Endothelial cell of umbilical vein (primary cell): ENCODE measurements around the gene LRRC74B. TPM values are rescaled to one million over a fixed set of nuclear protein-coding genes. Genes with fewer than 3 reads are reported as not detected.

ENCODE experiments used
- BruUV-seq: library from RNA; stranded (reverse); fragments of 400-500 nt; replicated peaks from 2 replicates; lab custom pipeline; 2021; lab: Mats Ljungman, UMichigan
- CTCF ChIA-PET: fragments of 300-600, 350-600 bp; sonication (Branson Sonifier 250); formaldehyde crosslinking; loops from one replicate; lab custom pipeline; 2021; ENCODE audit warnings: antibody characterized with exemption, inconsistent platforms; lab: Charles Lee
- POLR2A ChIA-PET: fragments of 300-600, 350-600 bp; sonication (Branson Sonifier 250); formaldehyde crosslinking; loops from one replicate; lab custom pipeline; 2021; ENCODE audit warnings: antibody characterized with exemption, inconsistent platforms; lab: Charles Lee
- DNase-seq: peaks from one replicate; pipeline ENCODE4 v3.0.0-alpha.2; 2011; ENCODE audit warnings: low read depth, low spot score
- FAIRE-seq: peaks from 2 replicates; lab custom pipeline; 2011; peaks lifted over from hg19 to GRCh38; lab: Jason Lieb, UNC
- H2AFZ ChIP-seq: 2 replicates; pipeline ENCODE4 v1.6.0; 2012; ENCODE audit warnings: low read depth, low read length, control low read depth, inconsistent platforms
- H3K27ac ChIP-seq: 2 replicates; pipeline ENCODE4 v1.5.1; 2011; ENCODE audit warnings: low read depth, mild to moderate bottlenecking, control low read depth, low read length, moderate library complexity; ENCODE audit not compliant: insufficient read depth
- H3K27me3 ChIP-seq, 2 experiments: 2 replicates each; pipeline versions ENCODE4 v1.6.0 to v1.6.1; 2011; ENCODE audit warnings: low read length in 2 of 2, mixed read lengths in 1 of 2; ENCODE audit not compliant: control insufficient read depth in 2 of 2, insufficient read depth in 2 of 2
- H3K36me3 ChIP-seq, 2 experiments: 2 replicates in 1 of 2; 3 replicates in 1 of 2; pipeline ENCODE4 v1.5.1; 2011; ENCODE audit warnings: low read length in 2 of 2, mild to moderate bottlenecking in 1 of 2, moderate library complexity in 1 of 2; ENCODE audit not compliant: control insufficient read depth in 2 of 2, insufficient read depth in 2 of 2; ENCODE audit errors: extremely low read depth in 1 of 2
- H3K4me1 ChIP-seq: 3 replicates; pipeline ENCODE4 v1.5.1; 2011; ENCODE audit warnings: mild to moderate bottlenecking, low read length; ENCODE audit not compliant: control insufficient read depth, insufficient read depth; ENCODE audit errors: extremely low read depth
- H3K4me2 ChIP-seq: 2 replicates; pipeline ENCODE4 v1.6.1; 2011; ENCODE audit warnings: low read length, control low read depth, mixed read lengths; ENCODE audit not compliant: insufficient read depth
- H3K4me3 ChIP-seq, 3 experiments: fragments of 200-600 bp in 1 of 3; sonication (generic), shearing (Covaris generic) in 1 of 3; replicated peaks in 1 of 3; 2 replicates each; pipeline ENCODE4 v1.5.1; 2011 to 2016; ENCODE audit warnings: control low read depth in 3 of 3, low read length in 3 of 3, mild to moderate bottlenecking in 2 of 3, inconsistent platforms in 1 of 3, low read depth in 1 of 3, moderate library complexity in 1 of 3; ENCODE audit not compliant: insufficient read depth in 1 of 3
- H3K79me2 ChIP-seq: 2 replicates; pipeline ENCODE4 v1.6.0; 2012; ENCODE audit warnings: low read length, inconsistent platforms; ENCODE audit not compliant: control insufficient read depth, insufficient read depth
- H3K9ac ChIP-seq: replicated peaks from 2 replicates; pipeline ENCODE3; 2011; ENCODE audit warnings: low read length, control low read depth; ENCODE audit not compliant: insufficient read depth; ENCODE audit errors: extremely low read depth
- H3K9me1 ChIP-seq: replicated peaks from 3 replicates; pipeline ENCODE4 v1.6.0; 2011; ENCODE audit warnings: mild to moderate bottlenecking, low read length; ENCODE audit not compliant: control insufficient read depth, insufficient read depth; ENCODE audit errors: extremely low read depth
- H3K9me3 ChIP-seq: replicated peaks from 2 replicates; pipeline ENCODE4 v1.5.1; 2012; ENCODE audit warnings: low read length, inconsistent platforms; ENCODE audit not compliant: control insufficient read depth, insufficient read depth
- H4K20me1 ChIP-seq: replicated peaks from 2 replicates; pipeline ENCODE3; 2011; ENCODE audit warnings: mild to moderate bottlenecking, low read length; ENCODE audit not compliant: control insufficient read depth, insufficient read depth; ENCODE audit errors: extremely low read depth
- EZH2 ChIP-seq: IDR thresholded peaks from 2 replicates; pipeline ENCODE4 v1.6.1; 2012; ENCODE audit warnings: borderline replicate concordance, low read depth, mild to moderate bottlenecking, moderate library complexity, low read length, inconsistent platforms; ENCODE audit not compliant: severe bottlenecking
- FOS ChIP-seq: IDR thresholded peaks from 2 replicates; pipeline ENCODE4 v1.6.1; 2011; ENCODE audit warnings: mild to moderate bottlenecking, low read length, moderate library complexity, borderline replicate concordance; ENCODE audit not compliant: insufficient read depth
- GATA2 ChIP-seq: IDR thresholded peaks from 2 replicates; pipeline ENCODE4 v1.7.0; 2011; ENCODE audit warnings: low read depth, mild to moderate bottlenecking, moderate library complexity, mixed read lengths, low read length; ENCODE audit not compliant: insufficient read length, insufficient read depth
- JUN ChIP-seq: IDR thresholded peaks from 2 replicates; pipeline ENCODE4 v1.6.1; 2011; ENCODE audit warnings: borderline replicate concordance, low read depth; ENCODE audit not compliant: insufficient read length, insufficient read depth
- MYC ChIP-seq: IDR thresholded peaks from one replicate; pipeline ENCODE4 v1.6.1; 2011; ENCODE audit warnings: mild to moderate bottlenecking, low read depth, low read length
- POLR2A ChIP-seq: IDR thresholded peaks from 2 replicates; pipeline ENCODE4 v1.6.1; 2012; ENCODE audit warnings: low read depth, mild to moderate bottlenecking, control low read depth, low read length
- POLR2AphosphoS5 ChIP-seq: IDR thresholded peaks from 2 replicates; pipeline ENCODE4 v1.6.1; 2012; ENCODE audit warnings: low read depth, mild to moderate bottlenecking, control low read depth, low read length, moderate library complexity; ENCODE audit not compliant: insufficient read depth
- dilution Hi-C: fragments of 300-500 bp; cut with MboI; formaldehyde crosslinking; loops from one replicate; pipeline ENCODE4 v1.15.0; 2019; ENCODE audit warnings: low sequenced_read_pairs; ENCODE audit not compliant: extremely low pct_ligation_motif_present
- intact Hi-C: fragments of 100-400 bp; cut with micrococcal nuclease; formaldehyde crosslinking; loops from one replicate; pipeline ENCODE4 v1.10.0; 2022
- polyA plus RNA-seq, 4 experiments: library from polyadenylated mRNA; depleted of rRNA in 3 of 4; stranded (reverse) in 3 of 4; unstranded in 1 of 4; fragments of >200 nt; gene quantifications; 2 replicates each; pipeline versions ENCODE4 v1.2.1 to v1.2.3, GENCODE V29; 2011 to 2012; ENCODE audit warnings: missing spikeins in 1 of 4
- total RNA-seq: library from RNA; stranded (reverse); gene quantifications from 2 replicates; pipeline ENCODE4 v1.2.3, GENCODE V29; 2021
- TF ChIP-seq, protein P1 (sequence below): IDR thresholded peaks from 2 replicates; pipeline ENCODE4 v1.6.1; 2011; ENCODE audit not compliant: insufficient read depth, insufficient read length
- TF ChIP-seq, protein P2 (sequence below), 2 donors: IDR thresholded peaks; 1 replicate in 1 of 2; 2 replicates in 1 of 2; pipeline ENCODE4 v1.5.1; 2011; ENCODE audit warnings: low read length in 2 of 2, mild to moderate bottlenecking in 2 of 2, moderate library complexity in 2 of 2, control low read depth in 1 of 2, inconsistent platforms in 1 of 2, low read depth in 1 of 2; ENCODE audit not compliant: insufficient read depth in 1 of 2; ENCODE audit errors: extremely low read depth in 1 of 2

Gene LRRC74B
- total and polyA plus RNA-seq, 2 donors (not counting 3 experiments of a cell fraction or from before 2014, with no cell fraction given): not detected

DNA sequence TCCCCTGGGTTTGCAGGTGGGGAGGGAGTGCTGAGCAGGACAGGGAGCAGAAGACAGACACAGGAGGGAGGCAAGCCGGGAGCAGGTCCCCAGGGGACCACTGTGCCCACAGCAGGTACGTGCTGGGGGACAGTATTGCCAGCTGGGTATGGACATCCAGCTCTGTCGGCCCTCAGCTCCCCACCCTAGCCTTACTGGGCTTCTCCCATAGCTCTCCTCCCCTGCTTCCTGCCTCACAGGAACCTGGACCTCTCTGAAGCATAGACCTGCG lies 9.8 kb downstream of the LRRC74B start:
- H3K27me3 ChIP-seq: peaks cover 3 to 7% of the 10 kb centered on the region in 2 experiments
- FAIRE-seq (no peak), DNase-seq (no peak)
- no peaks in the 10 kb centered on the region for H4K20me1 ChIP-seq
- H3K9ac ChIP-seq: no peak overlapping the region
- H3K4me1 ChIP-seq: no peaks in the 10 kb centered on the region
- H3K4me2 ChIP-seq: no peak overlapping the region
- dilution Hi-C loops: no loop called here
- no TSS peak for BruUV-seq
- TF ChIP-seq EZH2 (no peak), POLR2AphosphoS5 (no peak), JUN (no peak), FOS (no peak), MYC (no peak), GATA2 (no peak), POLR2A (no peak)
- TF ChIP-seq, protein P1, sequence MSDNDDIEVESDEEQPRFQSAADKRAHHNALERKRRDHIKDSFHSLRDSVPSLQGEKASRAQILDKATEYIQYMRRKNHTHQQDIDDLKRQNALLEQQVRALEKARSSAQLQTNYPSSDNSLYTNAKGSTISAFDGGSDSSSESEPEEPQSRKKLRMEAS: no peak
- TF ChIP-seq, protein P2, sequence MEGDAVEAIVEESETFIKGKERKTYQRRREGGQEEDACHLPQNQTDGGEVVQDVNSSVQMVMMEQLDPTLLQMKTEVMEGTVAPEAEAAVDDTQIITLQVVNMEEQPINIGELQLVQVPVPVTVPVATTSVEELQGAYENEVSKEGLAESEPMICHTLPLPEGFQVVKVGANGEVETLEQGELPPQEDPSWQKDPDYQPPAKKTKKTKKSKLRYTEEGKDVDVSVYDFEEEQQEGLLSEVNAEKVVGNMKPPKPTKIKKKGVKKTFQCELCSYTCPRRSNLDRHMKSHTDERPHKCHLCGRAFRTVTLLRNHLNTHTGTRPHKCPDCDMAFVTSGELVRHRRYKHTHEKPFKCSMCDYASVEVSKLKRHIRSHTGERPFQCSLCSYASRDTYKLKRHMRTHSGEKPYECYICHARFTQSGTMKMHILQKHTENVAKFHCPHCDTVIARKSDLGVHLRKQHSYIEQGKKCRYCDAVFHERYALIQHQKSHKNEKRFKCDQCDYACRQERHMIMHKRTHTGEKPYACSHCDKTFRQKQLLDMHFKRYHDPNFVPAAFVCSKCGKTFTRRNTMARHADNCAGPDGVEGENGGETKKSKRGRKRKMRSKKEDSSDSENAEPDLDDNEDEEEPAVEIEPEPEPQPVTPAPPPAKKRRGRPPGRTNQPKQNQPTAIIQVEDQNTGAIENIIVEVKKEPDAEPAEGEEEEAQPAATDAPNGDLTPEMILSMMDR (IDR thresholded peaks at IDR 0.05; ENCODE audit: extremely low read depth in 1 of 2, insufficient read depth in 1 of 2, low read depth in 1 of 2, low read length in 2 of 2): no peak
- no peak overlapping the region for H3K4me3 ChIP-seq
- ChIA-PET POLR2A (no interaction called here), CTCF (interaction anchor here (0.9 kb wide), 1 partner anchor 34 kb away, joined by 3 read pairs; no protein-coding TSS in a partner anchor)
- intact Hi-C loops: no loop called here
- H2AFZ ChIP-seq: no peak overlapping the region
- no peak overlapping the region for H3K27ac ChIP-seq
- H3K36me3 ChIP-seq: no peaks in the 10 kb centered on the region
- H3K79me2 ChIP-seq: no peaks in the 10 kb centered on the region
- no peaks in the 10 kb centered on the region for H3K9me3 ChIP-seq
- no peaks in the 10 kb centered on the region for H3K9me1 ChIP-seq
